HG03039 (cell line): ENCODE measurements around the gene L1TD1.
"Not testable (repeated sequence)": the region's sequence is repeated elsewhere in the genome, so short reads cannot be mapped to it uniquely, and the experiment has no call there.

ENCODE experiments used
- ATAC-seq: cut with Tn5 transposase; IDR thresholded peaks from one replicate; pipeline ENCODE4 v1.9.1; 2021; ENCODE audit warnings: mild to moderate bottlenecking, moderate library complexity; ENCODE audit not compliant: unreplicated experiment

L1TD1 gene

DNA sequence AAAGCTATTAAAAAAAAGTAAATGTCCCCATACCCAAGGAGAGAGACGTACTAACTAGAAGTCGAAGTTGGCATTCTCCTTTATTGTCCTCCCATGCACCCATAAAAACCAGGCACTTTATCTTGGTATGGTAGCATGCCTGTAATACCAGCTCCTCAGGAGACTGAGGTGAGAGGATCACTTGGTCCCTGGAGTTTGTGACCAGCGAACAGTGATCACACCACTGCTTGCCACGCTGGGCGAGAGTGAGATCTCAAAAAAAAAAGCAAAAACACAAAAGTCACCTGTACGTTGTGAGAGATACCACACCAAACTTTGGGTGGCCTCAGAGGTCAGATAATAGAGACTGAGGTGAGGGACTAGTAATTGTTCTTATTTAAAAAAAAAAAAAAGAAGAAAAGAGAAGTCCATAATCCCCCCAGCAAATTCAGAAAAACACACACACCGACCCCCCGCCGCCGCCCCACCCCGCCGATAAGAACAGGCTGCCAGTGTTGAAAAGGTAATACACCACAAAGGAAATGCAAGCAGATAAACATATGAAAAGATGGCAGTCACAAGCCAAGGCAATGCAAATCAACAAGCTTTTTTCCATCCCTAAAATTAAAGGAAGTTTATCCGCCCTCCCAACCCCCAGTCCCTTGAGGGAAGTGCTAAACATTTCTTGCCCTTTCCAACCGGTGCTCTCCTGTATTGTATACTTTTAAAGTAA lies 3.6 kb downstream of the L1TD1 start:
- ATAC-seq, result no peak

DNA sequence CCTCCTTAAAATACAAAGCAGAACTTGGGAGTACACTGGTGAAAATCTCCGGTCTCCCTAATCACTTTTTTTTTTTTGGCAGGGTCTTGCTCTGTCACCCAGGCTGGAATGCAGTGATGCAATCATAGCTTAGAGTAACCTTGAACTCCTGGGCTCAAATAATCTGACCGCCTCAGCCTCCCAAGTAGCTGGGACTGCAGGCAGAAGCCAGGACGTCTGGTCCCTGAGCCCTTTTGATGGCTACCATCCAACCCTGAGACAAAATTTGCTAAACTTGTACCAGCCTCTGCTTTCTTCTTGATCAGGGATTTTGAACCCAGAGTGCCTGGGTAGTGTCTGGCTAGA lies 4.1 kb downstream of the L1TD1 start:
- ATAC-seq, result no peak

DNA sequence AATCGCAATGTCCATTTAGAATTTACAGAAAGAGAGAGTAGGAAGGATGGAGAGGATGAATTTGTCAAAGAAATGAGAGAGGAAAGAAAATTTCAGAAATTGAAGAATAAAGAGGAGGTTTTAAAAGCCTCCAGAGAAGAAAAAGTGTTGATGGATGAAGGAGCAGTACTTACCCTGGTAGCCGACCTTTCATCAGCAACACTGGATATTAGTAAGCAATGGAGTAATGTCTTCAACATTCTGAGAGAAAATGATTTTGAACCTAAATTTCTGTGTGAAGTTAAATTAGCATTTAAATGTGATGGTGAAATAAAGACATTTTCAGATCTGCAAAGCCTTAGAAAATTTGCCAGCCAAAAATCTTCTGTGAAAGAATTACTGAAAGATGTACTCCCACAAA lies 12.5 kb downstream of the L1TD1 start:
- no peak for ATAC-seq

DNA sequence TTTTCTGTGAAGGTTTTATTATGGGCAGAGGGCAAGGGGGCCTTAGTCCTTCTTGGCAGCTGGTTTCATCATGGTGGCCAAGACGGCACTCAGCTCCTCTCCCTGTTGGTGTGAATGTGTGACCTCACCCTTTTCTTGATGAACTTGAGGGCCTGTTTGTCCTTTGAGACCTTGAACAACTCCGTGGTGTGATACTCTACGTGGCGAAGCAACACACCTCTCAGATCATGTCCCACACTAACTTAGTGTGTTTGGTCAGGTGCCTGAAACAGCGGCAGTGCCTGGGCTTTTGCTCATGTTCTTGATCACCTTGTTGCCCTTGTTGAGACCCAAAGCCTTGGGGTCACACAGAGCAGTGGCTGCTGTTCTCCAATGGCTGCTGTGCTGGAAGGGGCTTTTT lies 13.4 kb downstream of the L1TD1 start:
- ATAC-seq, result no peak

DNA sequence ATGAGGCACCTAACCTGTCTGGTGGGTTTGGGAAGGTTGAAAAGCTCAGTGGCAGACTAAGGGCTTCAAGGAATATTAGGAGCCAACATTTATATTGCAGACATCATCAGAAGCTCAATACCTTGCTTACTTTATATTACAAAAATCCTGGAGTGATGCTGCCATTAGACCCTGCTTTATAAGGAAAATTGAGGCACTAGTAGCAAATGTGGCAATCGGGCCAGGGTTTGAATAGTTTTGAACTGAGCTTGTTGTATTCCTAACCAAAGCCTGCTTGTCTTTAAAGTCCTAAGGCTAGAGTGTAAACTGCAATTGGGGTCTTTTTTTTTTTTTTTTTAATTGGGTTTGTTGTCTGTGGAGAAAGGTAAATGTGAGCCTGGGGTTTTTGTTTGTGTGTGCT lies 14.3 kb downstream of the L1TD1 start:
- no peak for ATAC-seq

DNA sequence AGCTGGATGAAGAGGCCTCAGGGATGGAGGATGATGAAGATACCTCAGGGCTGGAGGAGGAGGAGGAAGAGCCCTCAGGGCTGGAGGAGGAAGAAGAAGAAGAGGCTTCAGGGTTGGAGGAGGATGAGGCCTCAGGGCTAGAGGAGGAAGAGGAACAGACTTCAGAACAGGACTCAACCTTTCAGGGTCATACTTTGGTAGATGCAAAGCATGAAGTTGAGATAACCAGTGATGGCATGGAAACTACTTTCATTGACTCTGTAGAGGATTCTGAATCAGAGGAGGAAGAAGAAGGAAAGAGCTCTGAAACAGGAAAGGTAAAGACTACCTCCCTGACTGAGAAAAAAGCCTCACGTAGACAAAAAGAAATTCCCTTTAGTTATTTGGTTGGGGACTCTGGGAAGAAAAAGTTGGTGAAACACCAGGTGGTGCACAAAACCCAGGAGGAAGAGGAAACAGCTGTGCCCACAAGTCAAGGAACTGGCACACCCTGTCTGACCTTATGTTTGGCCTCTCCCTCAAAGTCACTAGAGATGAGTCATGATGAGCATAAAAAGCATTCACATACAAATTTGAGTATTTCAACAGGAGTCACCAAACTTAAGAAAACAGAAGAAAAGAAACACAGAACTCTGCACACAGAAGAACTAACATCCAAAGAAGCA lies 15.4 kb downstream of the L1TD1 start:
- ATAC-seq, result no peak

DNA sequence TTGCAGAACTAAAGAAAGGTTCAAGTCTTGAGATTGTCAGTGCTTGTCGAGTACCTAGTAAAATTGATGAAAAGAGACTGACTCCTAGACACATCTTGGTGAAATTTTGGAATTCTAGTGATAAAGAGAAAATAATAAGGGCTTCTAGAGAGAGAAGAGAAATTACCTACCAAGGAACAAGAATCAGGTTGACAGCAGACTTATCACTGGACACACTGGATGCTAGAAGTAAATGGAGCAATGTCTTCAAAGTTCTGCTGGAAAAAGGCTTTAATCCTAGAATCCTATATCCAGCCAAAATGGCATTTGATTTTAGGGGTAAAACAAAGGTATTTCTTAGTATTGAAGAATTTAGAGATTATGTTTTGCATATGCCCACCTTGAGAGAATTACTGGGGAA lies 16.3 kb downstream of the L1TD1 start:
- no peak for ATAC-seq

DNA sequence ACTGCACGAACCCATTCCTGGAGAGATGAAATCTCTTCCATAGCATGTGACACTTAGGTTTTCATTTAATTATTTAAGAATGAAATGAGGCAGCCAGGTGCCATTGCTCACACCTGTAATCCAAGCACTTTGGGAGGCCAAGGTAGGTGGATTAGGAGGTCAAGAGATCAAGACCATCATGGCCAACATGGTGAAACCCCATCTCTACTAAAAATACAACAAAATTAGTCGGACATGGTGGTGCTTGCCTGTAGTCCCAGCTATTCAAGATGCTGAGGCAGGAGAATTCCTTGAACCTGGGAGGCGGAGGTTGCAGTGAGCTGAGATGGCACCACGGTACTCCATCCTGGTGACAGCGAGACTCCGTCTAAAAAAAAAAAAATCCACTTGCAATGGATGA lies 17.8 kb downstream of the L1TD1 start:
- no peak for ATAC-seq

DNA sequence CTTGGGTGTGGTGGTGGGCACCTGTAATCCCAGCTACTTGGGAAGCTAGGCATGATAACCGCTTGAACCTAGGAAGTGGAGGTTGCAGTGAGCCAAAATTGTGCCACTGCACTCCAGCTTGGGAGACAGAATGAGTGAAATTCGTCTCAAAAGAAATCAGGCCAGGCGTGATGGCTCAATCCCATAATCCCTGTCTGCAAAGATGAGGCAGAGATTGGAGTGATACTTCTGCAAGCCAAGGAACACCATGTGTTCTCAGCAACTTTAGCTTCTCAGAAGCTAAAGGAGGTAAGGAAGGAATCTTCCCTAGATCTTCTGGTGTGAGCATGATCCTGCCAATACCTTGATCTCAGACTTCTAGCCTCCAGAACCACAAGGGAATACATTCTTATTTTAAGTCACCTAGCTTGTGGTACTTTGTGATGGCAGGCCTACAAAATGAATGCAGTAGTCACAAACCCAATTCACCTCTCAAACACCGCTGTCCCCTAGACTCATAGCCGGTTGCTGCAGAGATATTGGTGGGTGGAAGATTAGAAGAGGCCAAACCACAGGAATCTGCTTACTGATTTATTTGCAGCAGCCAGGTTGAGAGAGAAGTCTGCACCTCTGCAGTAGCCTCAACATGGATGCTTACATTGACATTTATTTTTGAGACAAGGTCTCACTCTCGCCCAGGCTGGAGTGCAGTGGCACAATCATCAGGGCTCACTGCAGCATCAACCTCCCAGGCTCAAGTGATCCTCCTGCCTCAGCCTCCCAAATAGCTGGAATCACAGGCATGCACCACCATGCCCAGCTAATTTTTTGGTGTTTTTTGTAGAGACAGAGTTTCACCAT lies 18.6 kb downstream of the L1TD1 start:
- ATAC-seq, result no peak

DNA sequence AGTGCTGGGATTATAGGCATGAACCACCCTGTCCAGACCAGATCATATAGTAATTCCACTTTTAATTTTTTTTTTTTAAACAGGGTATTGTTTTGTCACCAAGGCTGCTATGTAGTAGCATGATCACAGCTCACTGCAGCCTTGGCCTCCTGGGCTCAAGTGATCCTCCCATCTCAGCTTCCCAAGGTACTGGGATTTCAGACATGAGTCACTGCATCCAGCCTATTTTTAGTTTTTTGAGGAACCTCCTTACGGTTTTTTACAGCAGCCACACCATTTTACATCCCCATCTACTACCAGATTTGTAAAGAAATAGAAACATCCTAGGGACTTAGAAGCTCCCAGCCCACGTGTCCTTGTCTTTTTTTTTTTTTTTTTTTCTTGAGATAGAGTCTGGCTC lies 24.0 kb downstream of the L1TD1 start:
- ATAC-seq, result no peak

DNA sequence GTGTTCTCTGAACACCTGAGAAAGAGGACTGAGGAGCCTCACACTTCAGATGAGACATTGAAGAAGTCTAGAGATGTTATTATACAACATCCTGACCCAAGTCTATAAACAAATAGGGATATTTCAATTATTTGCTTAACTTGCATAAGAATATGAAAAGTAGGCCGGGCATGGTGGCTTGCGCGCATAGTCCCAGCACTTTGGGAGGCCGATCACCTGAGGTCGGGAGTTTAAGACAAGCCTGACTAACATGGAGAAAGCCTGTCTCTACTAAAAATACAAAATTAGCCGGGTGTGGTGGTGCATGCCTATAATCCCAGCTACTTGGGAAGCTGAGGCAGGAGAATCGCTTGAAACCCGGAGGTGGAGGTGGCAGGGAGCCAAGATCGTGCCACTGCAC lies 25.8 kb downstream of the L1TD1 start:
- not testable (repeated sequence) for ATAC-seq

DNA sequence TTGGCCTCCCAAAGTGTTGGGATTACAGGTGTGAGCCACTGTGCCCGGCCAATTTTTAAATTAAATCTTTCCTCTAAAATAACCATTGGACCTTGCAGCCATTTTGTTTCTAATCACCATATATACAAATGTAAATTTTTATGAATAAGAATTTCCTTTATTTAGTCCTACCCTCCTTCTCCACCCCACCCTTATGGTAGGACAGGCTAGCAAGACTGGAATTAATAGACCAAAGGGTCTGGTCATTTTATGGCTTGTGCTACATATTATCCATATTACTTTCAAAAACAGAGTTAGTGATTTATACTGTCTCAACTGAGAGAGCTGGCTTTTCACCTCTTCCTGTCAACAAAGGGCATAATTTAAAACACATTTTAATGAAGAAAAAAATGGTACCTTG lies 26.5 kb downstream of the L1TD1 start:
- ATAC-seq, result no peak

DNA sequence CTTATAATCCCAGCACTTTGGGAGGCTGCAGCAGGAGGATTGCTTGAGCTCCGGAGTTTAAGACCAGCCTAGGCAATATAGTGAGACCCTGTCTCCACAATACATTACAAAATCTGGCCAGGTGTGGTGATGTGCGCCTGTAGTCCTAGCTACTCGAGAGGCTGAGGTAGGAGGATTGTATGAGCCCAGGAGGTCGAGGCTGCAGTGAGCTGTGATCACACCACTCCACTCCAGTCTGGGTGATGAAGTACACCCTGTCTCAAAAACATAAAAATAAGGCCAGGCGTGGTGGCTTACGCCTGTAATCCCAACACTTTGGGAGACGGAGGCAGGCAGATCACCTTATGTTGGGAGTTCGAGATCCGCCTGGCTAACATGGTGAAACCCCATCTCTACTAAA lies 27.7 kb downstream of the L1TD1 start:
- no peak for ATAC-seq

DNA sequence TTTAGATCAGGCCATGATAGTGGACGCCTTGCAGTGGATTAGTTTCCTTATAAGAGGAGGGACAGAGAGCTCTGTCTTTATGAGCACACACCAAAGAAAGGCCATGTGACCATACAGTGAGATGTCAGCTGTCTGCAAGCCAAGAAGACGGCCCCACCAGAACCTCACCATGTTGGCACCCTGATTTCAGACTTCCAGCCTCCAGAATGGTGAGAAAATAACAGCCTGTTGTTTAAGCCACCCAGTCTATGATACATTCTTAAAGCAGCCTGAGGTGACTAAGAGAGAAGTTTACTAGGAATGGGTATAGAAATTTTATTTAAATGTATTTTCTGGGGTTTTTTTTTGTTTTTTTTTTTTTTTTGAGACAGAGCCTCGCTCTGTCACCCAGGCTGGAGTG lies 29.5 kb downstream of the L1TD1 start:
- no peak for ATAC-seq

DNA sequence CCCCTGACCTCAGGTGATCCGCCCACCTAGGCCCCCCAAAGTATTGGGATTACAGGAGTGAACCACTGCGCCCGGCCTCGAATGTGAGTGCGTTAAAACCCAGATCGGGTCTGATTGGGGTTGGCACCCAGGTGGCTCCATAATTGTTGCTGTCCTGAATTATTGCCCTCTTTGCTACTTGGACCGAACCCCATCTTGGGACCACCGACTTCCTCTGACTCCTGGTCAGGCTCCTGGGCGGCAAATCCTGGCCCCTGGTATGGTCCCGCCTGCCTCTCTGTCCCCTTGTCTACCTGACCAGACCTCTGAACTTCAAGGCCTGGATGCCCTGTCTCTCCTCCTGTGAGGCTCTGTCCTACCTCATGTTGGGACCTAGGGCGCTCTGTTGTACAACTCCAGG lies 32.8 kb downstream of the L1TD1 start:
- no peak for ATAC-seq

DNA sequence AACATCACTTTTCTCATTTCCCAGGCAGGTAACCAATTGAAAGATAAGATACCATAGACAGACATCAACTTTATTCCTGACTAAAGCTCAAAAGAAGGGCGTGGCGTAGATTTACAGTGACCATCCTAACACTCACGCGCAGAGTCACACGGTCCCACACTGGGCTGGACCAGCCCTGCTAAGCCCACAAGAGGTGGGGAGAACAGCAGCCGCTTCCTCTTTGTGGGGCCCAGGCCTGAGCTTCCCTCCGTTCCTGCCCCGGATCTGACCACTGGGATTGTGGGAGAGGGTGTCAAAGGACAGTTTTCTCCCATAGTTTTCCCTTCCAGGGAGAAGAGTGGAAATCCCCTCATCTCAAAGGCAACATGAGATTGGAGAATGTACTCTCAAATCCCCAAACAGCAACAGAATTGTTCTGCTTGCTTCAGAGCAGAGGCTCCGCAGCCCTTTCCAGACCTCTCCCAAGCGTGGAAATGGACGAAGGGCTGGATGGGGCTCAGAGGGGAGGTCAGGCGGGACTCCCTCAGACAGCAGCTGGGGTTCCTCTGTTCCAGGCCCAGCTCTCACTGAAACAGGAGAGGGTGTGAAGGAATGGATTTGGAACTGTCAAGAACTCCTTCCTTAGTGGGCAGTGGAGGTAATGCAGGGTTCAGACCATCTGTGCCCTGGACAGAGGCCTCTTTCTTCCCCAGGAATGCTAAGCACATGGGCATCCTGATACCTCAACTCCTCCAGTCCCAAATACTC lies 33.7 kb downstream of the L1TD1 start:
- ATAC-seq, result no peak

DNA sequence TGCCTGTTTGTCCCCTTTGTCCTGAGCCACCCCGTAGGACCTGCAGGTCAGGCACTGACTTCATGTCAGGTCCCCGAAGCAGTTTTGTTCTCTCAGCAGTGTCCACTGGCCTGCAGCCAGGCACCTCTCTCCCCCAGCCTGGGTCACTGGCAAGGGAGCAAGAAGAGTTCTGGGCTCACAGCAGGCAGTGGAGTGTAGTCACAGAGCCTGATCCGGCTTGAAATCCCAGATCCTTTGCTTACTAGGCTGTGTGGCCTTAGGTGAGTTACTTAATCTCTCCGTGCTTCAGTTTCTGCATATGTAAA lies 34.2 kb downstream of the L1TD1 start:
- no peak for ATAC-seq

DNA sequence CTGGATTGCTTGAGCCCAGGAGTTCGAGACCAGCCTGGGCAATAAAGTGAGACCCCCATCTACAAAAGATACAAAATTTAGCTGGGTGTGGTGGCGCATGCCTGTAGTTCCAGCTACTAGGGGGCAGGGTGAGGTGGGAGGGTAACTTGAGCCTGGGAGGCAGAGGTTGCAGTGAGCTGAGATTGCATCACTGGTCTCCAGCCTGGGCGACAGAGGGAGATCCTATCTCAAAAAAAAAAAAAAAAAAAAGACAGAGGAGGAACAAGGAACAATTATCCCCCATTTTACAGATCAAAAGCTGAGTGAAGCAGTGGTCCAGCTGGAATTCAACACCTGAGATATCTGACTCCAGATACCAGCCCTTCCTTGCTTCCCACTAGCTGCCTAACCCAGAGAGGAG lies 34.8 kb downstream of the L1TD1 start:
- ATAC-seq, result no peak

DNA sequence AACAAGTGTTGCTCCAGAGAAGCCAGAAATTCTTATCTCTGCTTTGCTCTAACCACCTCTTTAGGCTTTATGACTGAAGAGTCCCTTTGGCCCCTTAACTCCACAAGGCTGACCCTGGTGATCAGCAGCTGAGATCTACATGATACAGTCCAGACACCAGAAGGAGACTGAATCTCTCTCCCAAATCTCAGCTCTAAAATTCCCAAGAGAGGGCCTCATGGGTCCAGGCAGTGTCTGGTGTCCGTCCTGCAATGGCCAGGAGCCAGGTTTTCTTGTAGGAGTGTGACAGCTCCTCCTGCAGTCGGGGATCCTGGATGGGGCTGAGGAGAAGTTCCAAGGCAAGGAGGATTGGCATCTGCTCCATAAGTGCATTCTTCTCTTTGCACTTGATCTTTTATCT lies 35.3 kb downstream of the L1TD1 start:
- no peak for ATAC-seq

DNA sequence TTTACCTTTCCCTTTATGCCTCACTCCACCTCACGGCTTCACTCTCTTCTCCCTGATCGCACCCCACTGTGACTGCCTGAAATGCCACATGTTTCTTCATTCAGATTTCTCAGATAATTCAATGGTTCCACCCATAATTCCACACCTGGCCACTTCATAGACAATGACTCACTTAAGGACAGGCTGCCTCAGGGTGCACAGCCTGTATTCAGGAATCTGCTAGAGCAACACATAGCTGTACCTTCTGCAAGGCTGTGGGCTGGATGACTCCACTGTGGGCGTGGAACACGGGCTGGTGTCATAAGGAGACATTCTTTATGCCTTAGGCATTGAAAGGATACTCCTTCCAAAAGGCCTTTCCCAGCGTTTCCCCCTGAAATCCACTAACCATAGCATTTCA lies 36.1 kb downstream of the L1TD1 start:
- ATAC-seq, result no peak

DNA sequence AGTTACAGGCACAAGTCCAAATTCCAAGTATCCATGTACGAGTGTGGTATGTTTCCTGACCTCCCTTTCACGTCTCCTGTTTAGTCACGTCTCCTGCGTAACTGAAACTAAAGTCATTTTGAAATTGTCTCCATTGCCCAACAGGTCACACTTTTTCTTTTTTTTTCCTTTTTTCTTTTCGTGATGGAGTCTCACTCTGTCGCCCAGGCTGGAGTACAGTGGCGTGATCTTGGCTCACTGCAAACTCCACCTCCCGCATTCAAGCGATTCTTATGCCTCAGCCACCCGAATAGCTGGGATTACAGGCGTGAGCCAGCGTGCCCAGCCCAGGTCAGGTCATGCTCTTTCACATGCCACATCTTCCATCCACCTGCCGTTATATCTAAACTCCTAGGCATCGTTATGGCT lies 38.2 kb downstream of the L1TD1 start:
- ATAC-seq, result no peak
